MM.1S (cell line): ENCODE data around the gene RAB33A.

Experiments used
- DNase-seq: peaks from one replicate; pipeline ENCODE4 v3.0.0-alpha.2; 2015
- H2AFZ ChIP-seq: fragments of 300-600 bp; sonication (generic); 2 replicates; pipeline ENCODE4 v1.6.0; 2016; ENCODE audit warnings: antibody characterized with exemption, low read length
- H3F3A ChIP-seq: fragments of 300-600 bp; sonication (generic); 2 replicates; pipeline ENCODE4 v1.6.1; 2016; ENCODE audit warnings: mild to moderate bottlenecking, antibody characterized with exemption, low read length, moderate library complexity, mixed read lengths; ENCODE audit not compliant: insufficient read depth
- H3K27ac ChIP-seq: fragments of 300-600 bp; sonication (generic); 2 replicates; pipeline ENCODE4 v1.5.1; 2016; ENCODE audit warnings: mild to moderate bottlenecking, low read length
- H3K27me3 ChIP-seq: fragments of 300-600 bp; sonication (generic); replicated peaks from 2 replicates; pipeline ENCODE4 v1.6.0; 2016; ENCODE audit warnings: low read length; ENCODE audit not compliant: insufficient read depth
- H3K36me3 ChIP-seq: fragments of 300-600 bp; sonication (generic); replicated peaks from 2 replicates; pipeline ENCODE4 v1.6.1; 2016; ENCODE audit warnings: mild to moderate bottlenecking, low read length, mixed read lengths; ENCODE audit not compliant: insufficient read depth
- H3K4me1 ChIP-seq: fragments of 300-600 bp; sonication (generic); 2 replicates; pipeline ENCODE4 v1.6.1; 2016; ENCODE audit warnings: low read length, mixed read lengths
- H3K4me2 ChIP-seq: fragments of 300-600 bp; sonication (generic); 2 replicates; pipeline ENCODE4 v1.6.0; 2016; ENCODE audit warnings: low read depth, low read length
- H3K4me3 ChIP-seq: fragments of 300-600 bp; sonication (generic); 2 replicates; pipeline ENCODE4 v1.5.1; 2016; ENCODE audit warnings: low read length, mixed read lengths
- H3K79me2 ChIP-seq: fragments of 300-600 bp; sonication (generic); 2 replicates; pipeline ENCODE4 v1.6.1; 2016; ENCODE audit warnings: mixed run types, low read length, mixed read lengths
- H3K9ac ChIP-seq: fragments of 300-600 bp; sonication (generic); 2 replicates; pipeline ENCODE4 v1.6.1; 2016; ENCODE audit warnings: low read length, mixed read lengths
- H3K9me2 ChIP-seq: fragments of 300-600 bp; sonication (generic); replicated peaks from 2 replicates; pipeline ENCODE4 v1.6.1; 2016; ENCODE audit warnings: mild to moderate bottlenecking, low read length, mixed read lengths; ENCODE audit not compliant: insufficient read depth
- H3K9me3 ChIP-seq: fragments of 300-600 bp; sonication (generic); replicated peaks from 2 replicates; pipeline ENCODE4 v1.6.1; 2016; ENCODE audit warnings: mild to moderate bottlenecking, low read length, mixed read lengths; ENCODE audit not compliant: insufficient read depth
- H4K20me1 ChIP-seq: fragments of 300-600 bp; sonication (generic); 2 replicates; pipeline ENCODE4 v1.6.1; 2016; ENCODE audit warnings: mild to moderate bottlenecking, low read length, moderate library complexity, mixed read lengths; ENCODE audit not compliant: insufficient read depth
- EZH2 ChIP-seq: fragments of 300-600 bp; sonication (generic); optimal IDR thresholded peaks from 2 replicates; pipeline ENCODE3; 2017; ENCODE audit warnings: low read depth, mild to moderate bottlenecking, antibody characterized with exemption, low read length, mixed read lengths
- EZH2phosphoT487 ChIP-seq: fragments of 300-600 bp; sonication (generic); IDR thresholded peaks from 2 replicates; pipeline ENCODE4 v1.6.1; 2018; ENCODE audit warnings: antibody characterized with exemption, low read length
- TF ChIP-seq, protein P1 (sequence below): fragments of 300-600 bp; sonication (generic); IDR thresholded peaks from 2 replicates; pipeline ENCODE4 v1.5.1; 2016; ENCODE audit warnings: antibody characterized with exemption, low read length, mixed read lengths

The RAB33A gene

GRCh38 chrX:130176942-130177341 is 5.2 kb downstream of the RAB33A start:
- Histone ChIP-seq H3K79me2 (no peaks in the 10 kb centered on the region), H2AFZ (no peak overlapping the region), H3K9ac (no peak overlapping the region; the same call in 1 of the 2 replicates), H3K4me3 (0 out of 2 replicates have a peak overlapping the region, but pooled peaks have one; percentile 5), H3K27me3 (no peaks in the 10 kb centered on the region), H3K27ac (peak overlapping the region; percentile 59; the same call in 1 of the 2 replicates), H4K20me1 (no peaks in the 10 kb centered on the region), H3K9me2 (no peaks in the 10 kb centered on the region), H3K9me3 (no peaks in the 10 kb centered on the region), H3K36me3 (no peaks in the 10 kb centered on the region), H3K4me2 (peak overlapping the region; percentile 55; the same call in 1 of the 2 replicates), H3K4me1 (peaks cover 48% of the 10 kb centered on the region), H3F3A (peaks cover 28% of the 10 kb centered on the region)
- no peak for DNase-seq
- TF ChIP-seq EZH2phosphoT487 (no peak), EZH2 (no peak)
- TF ChIP-seq, protein P1, sequence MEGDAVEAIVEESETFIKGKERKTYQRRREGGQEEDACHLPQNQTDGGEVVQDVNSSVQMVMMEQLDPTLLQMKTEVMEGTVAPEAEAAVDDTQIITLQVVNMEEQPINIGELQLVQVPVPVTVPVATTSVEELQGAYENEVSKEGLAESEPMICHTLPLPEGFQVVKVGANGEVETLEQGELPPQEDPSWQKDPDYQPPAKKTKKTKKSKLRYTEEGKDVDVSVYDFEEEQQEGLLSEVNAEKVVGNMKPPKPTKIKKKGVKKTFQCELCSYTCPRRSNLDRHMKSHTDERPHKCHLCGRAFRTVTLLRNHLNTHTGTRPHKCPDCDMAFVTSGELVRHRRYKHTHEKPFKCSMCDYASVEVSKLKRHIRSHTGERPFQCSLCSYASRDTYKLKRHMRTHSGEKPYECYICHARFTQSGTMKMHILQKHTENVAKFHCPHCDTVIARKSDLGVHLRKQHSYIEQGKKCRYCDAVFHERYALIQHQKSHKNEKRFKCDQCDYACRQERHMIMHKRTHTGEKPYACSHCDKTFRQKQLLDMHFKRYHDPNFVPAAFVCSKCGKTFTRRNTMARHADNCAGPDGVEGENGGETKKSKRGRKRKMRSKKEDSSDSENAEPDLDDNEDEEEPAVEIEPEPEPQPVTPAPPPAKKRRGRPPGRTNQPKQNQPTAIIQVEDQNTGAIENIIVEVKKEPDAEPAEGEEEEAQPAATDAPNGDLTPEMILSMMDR, result no peak

DNA sequence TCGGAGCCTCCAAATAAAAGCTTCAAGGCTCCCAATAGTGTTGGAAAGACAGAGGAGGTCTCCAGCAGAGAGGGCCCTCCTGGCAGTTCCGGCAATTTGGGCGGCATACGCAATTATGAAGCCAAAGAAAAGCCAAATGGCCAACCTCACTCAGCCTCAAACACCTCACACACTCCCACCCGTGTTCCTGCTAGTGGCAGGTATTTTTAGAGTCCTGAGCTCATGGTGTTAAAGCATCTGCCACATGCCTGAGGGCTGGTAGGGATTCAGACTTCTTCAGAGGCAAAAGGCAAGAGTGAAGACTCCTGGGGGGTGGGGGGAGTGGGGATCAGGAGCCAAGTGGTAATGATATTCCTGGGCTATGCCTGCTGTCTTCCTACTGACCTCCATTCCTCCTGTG is 7.4 kb downstream of the RAB33A start:
- Histone ChIP-seq H3K4me2 (no peak overlapping the region), H3K9ac (no peak overlapping the region), H2AFZ (no peak overlapping the region), H3K9me2 (no peaks in the 10 kb centered on the region), H3K4me1 (peaks cover 27% of the 10 kb centered on the region), H3F3A (peaks cover 11% of the 10 kb centered on the region), H3K9me3 (no peaks in the 10 kb centered on the region), H3K27me3 (no peaks in the 10 kb centered on the region), H3K4me3 (no peak overlapping the region), H3K36me3 (no peaks in the 10 kb centered on the region), H4K20me1 (no peaks in the 10 kb centered on the region), H3K27ac (no peak overlapping the region), H3K79me2 (no peaks in the 10 kb centered on the region)
- TF ChIP-seq EZH2 (no peak), EZH2phosphoT487 (no peak)
- TF ChIP-seq, protein P1, result no peak
- DNase-seq, result no peak

DNA sequence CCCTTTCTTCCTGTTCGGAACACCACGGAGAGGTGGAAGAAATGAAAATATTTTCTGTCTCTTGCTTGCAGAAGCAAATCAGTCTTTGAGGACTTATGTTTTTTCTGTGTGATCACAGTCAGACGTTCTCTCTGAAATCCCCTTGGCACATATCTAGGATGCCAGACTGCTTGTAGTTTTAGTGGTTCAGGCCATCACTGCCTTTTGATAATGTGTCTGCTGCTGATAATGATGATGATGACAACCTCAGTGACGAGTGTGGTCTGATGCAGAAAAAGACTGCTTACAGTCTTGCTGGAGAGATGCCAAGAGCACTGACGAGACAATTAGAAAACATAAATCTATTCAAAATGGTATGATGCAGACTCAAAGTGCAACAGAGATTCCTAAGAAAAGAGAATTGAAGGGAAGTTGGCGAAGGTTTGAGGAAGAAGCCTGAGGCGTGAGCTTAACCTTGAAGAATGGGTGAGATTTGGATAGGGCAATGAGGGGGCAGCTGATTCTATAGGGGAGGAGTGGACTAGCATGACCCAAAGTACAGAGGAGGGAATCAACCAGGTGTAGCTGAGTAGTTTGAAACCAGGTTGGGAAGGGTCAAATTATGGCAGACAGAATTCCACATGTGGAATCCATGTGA is 7.9 kb downstream of the RAB33A start:
- Histone ChIP-seq H4K20me1 (no peaks in the 10 kb centered on the region), H3F3A (peaks cover 11% of the 10 kb centered on the region), H3K4me3 (no peak overlapping the region), H3K4me2 (no peak overlapping the region), H3K27me3 (no peaks in the 10 kb centered on the region), H3K9me2 (no peaks in the 10 kb centered on the region), H3K9ac (no peak overlapping the region), H3K4me1 (peaks cover 21% of the 10 kb centered on the region), H2AFZ (no peak overlapping the region), H3K9me3 (no peaks in the 10 kb centered on the region), H3K36me3 (no peaks in the 10 kb centered on the region), H3K27ac (no peak overlapping the region), H3K79me2 (no peaks in the 10 kb centered on the region)
- TF ChIP-seq, protein P1, result no peak
- no peak for TF ChIP-seq EZH2phosphoT487
- TF ChIP-seq EZH2, result no peak
- no peak for DNase-seq
